HUES6 (cell line): ENCODE results near the gene SIRT5.

Experiments used
- H3K27ac ChIP-seq: 2 replicates; pipeline ENCODE4 v1.7.0; 2013; ENCODE audit warnings: low read depth, mild to moderate bottlenecking, low read length, inconsistent platforms
- H3K27me3 ChIP-seq: 2 replicates; pipeline ENCODE4 v1.6.1; 2013; ENCODE audit warnings: low read length; ENCODE audit not compliant: control insufficient read depth, insufficient read depth
- H3K36me3 ChIP-seq: 2 replicates; pipeline ENCODE4 v1.6.1; 2013; ENCODE audit warnings: low read length; ENCODE audit not compliant: control insufficient read depth, insufficient read depth
- H3K4me1 ChIP-seq: 2 replicates; pipeline ENCODE4 v1.6.1; 2013; ENCODE audit warnings: low read length; ENCODE audit not compliant: control insufficient read depth, insufficient read depth
- H3K4me3 ChIP-seq: 2 replicates; pipeline ENCODE4 v1.5.1; 2013; ENCODE audit warnings: low read depth, low read length
- H3K9ac ChIP-seq: one replicate; pipeline ENCODE4 v1.6.1; 2013; ENCODE audit warnings: mild to moderate bottlenecking, low read length
- H3K9me3 ChIP-seq: 2 replicates; pipeline ENCODE4 v1.6.1; 2013; ENCODE audit warnings: low read depth, low read length; ENCODE audit not compliant: control insufficient read depth, insufficient read depth

The SIRT5 gene

GRCh38 chr6:13536796-13537526, 37.4 kb upstream of the SIRT5 start:
- no peak overlapping the region for H3K27ac ChIP-seq
- no peak overlapping the region for H3K9ac ChIP-seq
- peaks cover 16% of the 10 kb centered on the region for H3K4me1 ChIP-seq
- no peaks in the 10 kb centered on the region for H3K27me3 ChIP-seq
- no peaks in the 10 kb centered on the region for H3K9me3 ChIP-seq
- H3K4me3 ChIP-seq = no peak overlapping the region
- H3K36me3 ChIP-seq = no peaks in the 10 kb centered on the region

DNA sequence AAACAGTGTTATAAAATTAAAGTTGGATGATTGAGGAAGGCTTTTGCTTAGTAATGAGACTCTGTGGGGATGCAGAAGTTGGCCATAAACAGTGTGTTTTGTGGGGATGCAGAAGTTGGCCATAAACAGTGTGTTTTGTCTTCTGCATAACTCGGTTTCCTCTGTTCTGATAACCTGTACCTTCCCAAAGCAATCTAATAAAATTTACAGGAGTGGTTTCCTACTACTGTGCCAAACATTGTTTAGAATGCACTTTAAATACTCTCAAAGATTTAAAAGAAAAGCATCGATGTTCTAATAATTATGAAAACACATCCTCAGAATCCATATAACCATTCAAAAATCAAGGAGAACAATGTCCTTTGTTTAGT, 36.9 kb upstream of the SIRT5 start:
- Histone ChIP-seq H3K4me1 (peaks cover 10% of the 10 kb centered on the region), H3K27ac (no peak overlapping the region), H3K9ac (no peak overlapping the region), H3K36me3 (no peaks in the 10 kb centered on the region), H3K27me3 (no peaks in the 10 kb centered on the region), H3K4me3 (no peak overlapping the region), H3K9me3 (0 out of 2 replicates have a peak, but pooled peaks cover 2% of the 10 kb centered on the region)

DNA sequence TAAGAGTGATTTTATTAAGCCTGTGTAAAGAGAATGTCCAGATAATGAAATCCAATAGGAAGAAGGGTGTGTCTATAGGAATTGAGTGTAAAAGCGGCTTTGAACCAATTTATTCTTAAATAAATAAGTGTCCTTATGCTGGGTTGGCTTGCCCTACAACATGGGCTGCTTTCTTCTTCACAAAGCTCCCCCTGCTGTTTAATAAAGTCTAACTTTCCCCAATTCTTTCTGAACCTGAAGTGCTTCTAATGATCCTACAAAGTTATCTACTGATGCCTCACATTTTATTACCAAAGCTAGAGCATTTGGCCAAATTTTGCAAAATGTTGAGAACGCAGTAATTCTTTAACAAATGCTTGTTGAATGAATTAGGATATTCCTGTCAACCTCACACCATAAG, 36.3 kb upstream of the SIRT5 start:
- H3K4me3 ChIP-seq = no peak overlapping the region
- H3K9me3 ChIP-seq = 0 out of 2 replicates have a peak, but pooled peaks cover 2% of the 10 kb centered on the region
- no peaks in the 10 kb centered on the region for H3K36me3 ChIP-seq
- H3K9ac ChIP-seq = no peak overlapping the region
- H3K4me1 ChIP-seq = peaks cover 9% of the 10 kb centered on the region
- H3K27ac ChIP-seq = no peak overlapping the region
- H3K27me3 ChIP-seq = no peaks in the 10 kb centered on the region

- no peak overlapping the region for H3K27ac ChIP-seq
- peaks cover 9% of the 10 kb centered on the region for H3K4me1 ChIP-seq
- H3K9ac ChIP-seq = no peak overlapping the region
- no peak overlapping the region for H3K4me3 ChIP-seq
- H3K9me3 ChIP-seq = 0 out of 2 replicates have a peak, but pooled peaks cover 2% of the 10 kb centered on the region
- no peaks in the 10 kb centered on the region for H3K27me3 ChIP-seq
- H3K36me3 ChIP-seq = no peaks in the 10 kb centered on the region
These were observed 35.8 kb upstream of the SIRT5 start for GRCh38 chr6:13538600-13538999.

DNA sequence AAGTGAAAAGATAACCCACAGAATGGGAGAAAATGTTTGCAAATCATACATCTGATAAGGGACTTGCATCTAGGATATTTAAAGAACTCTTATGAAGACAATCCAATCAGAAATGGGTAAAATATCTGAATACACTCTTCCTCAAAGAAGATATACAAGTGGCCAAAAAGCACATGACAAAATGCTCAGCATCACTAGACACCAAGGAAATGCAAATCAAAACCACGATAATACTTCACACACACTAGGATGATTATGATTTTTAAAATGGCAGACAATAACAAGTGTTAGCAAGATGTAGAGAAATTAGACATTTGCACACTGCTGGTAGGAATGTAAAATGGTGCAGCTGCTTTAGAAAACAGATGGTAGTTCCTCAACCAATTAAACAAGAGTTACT, 34.8 kb upstream of the SIRT5 start:
- Histone ChIP-seq H3K27me3 (no peaks in the 10 kb centered on the region), H3K9me3 (0 out of 2 replicates have a peak, but pooled peaks cover 2% of the 10 kb centered on the region), H3K36me3 (no peaks in the 10 kb centered on the region), H3K9ac (no peak overlapping the region), H3K4me3 (no peak overlapping the region), H3K27ac (no peak overlapping the region), H3K4me1 (peaks cover 14% of the 10 kb centered on the region)

DNA sequence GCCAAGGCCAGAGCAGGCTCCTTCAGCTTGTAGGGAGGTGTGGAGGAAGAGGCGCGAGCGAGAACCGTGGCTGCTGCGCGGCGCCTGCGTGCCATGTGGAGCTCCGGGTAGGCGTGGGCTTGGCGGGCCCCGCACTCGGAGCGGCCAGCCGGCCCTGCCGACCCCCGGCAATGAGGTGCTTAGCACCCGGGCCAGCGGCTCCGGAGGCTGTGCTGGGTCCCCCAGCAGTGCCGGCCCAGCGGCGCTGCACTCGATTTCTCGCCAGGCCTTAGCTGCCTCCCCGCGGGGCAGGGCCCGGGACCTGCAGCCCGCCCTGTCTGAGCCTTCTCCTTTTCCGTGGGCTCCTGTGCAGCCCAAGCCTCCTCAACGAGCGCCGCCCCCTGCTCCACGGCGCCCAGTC, 32.9 kb upstream of the SIRT5 start:
- Histone ChIP-seq H3K4me3 (no peak overlapping the region), H3K9me3 (0 out of 2 replicates have a peak, but pooled peaks cover 2% of the 10 kb centered on the region), H3K27me3 (no peaks in the 10 kb centered on the region), H3K36me3 (no peaks in the 10 kb centered on the region), H3K27ac (no peak overlapping the region), H3K9ac (no peak overlapping the region), H3K4me1 (peaks cover 9% of the 10 kb centered on the region; the same call in 1 of the 2 replicates)

- Histone ChIP-seq H3K36me3 (no peaks in the 10 kb centered on the region), H3K9ac (no peak overlapping the region), H3K27ac (no peak overlapping the region), H3K4me3 (no peak overlapping the region), H3K4me1 (peaks cover 9% of the 10 kb centered on the region; the same call in 1 of the 2 replicates), H3K27me3 (no peaks in the 10 kb centered on the region), H3K9me3 (0 out of 2 replicates have a peak, but pooled peaks cover 2% of the 10 kb centered on the region)
These were observed 29.8 kb upstream of the SIRT5 start for GRCh38 chr6:13544454-13545186.

DNA sequence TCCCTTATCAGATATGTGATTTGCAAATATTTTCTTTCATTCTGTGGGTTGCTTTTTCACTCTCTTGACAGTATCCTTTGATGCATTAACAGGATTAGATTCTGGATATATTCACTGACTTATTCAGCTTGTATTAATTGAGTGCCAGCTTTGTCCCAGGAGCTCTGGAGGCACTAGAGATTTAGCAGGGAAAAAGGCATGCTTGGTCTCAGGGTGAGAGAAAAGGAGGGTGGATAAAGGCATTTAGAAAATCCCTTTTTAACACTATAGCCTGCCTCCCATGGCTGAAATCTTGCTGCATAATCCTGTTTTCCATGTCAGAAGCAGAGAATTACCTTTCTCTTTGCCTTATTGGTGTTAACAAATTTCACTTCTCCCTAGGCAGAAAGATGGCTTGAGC, 28.5 kb upstream of the SIRT5 start:
- Histone ChIP-seq H3K9me3 (0 out of 2 replicates have a peak, but pooled peaks cover 2% of the 10 kb centered on the region), H3K9ac (no peak overlapping the region), H3K36me3 (no peaks in the 10 kb centered on the region), H3K4me1 (peaks cover 9% of the 10 kb centered on the region; the same call in 1 of the 2 replicates), H3K27ac (no peak overlapping the region), H3K4me3 (no peak overlapping the region), H3K27me3 (no peaks in the 10 kb centered on the region)

- Histone ChIP-seq H3K4me1 (peaks cover 8% of the 10 kb centered on the region; the same call in 1 of the 2 replicates), H3K9me3 (no peaks in the 10 kb centered on the region), H3K36me3 (no peaks in the 10 kb centered on the region), H3K4me3 (no peak overlapping the region), H3K27ac (no peak overlapping the region), H3K27me3 (no peaks in the 10 kb centered on the region), H3K9ac (no peak overlapping the region)
These were observed 25.7 kb upstream of the SIRT5 start for GRCh38 chr6:13548500-13549210.

DNA sequence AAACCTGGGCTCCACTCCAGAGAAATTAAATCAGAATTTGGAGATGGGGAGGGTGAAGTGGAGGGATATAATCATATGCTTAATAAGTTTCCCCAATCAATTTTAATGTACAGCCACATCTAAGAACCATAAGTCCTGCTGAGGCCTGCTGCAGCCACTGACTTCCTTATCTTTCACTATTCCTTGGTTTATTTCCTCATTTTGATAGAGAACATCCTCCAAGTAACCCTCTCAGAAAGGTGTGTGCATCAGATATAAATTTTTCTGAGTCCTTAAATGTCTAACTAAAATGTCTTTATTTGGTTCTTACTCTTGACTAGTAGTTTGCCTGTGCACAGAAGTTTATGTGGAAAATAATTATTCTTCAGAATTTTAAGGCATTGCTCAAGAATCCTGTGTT, 23.7 kb upstream of the SIRT5 start:
- no peaks in the 10 kb centered on the region for H3K9me3 ChIP-seq
- no peak overlapping the region for H3K9ac ChIP-seq
- no peak overlapping the region for H3K27ac ChIP-seq
- H3K4me3 ChIP-seq = no peak overlapping the region
- H3K4me1 ChIP-seq = peaks cover 14% of the 10 kb centered on the region
- H3K27me3 ChIP-seq = no peaks in the 10 kb centered on the region
- no peaks in the 10 kb centered on the region for H3K36me3 ChIP-seq

DNA sequence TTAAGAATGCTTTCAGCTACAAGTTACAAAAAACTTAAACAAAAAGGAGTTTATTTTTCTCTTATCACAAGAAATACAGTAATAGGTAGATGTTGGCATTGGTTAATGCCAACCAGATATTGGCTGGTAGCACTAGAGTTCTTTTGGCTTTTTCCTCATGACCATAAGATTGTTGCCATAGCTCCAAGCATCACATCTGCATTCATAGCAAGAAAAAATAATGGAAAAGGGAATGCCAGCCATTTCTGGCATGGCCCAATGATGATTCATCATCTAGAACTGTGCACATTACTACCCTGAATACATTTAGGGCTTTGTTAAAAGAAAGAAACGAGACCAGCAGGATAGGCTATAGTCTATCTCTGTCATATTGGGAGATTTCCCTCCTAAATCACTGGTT, 20.8 kb upstream of the SIRT5 start:
- H3K36me3 ChIP-seq = no peaks in the 10 kb centered on the region
- no peaks in the 10 kb centered on the region for H3K9me3 ChIP-seq
- no peak overlapping the region for H3K9ac ChIP-seq
- no peak overlapping the region for H3K4me3 ChIP-seq
- H3K4me1 ChIP-seq = peaks cover 16% of the 10 kb centered on the region
- H3K27me3 ChIP-seq = no peaks in the 10 kb centered on the region
- H3K27ac ChIP-seq = no peak overlapping the region
